Peyer's patch (tissue), 4 donors: ENCODE data around the gene AJM1. TPM values are rescaled to one million over a fixed set of nuclear protein-coding genes. Genes with fewer than 3 reads are reported as not detected.
A peak's percentile ranks its signal among the peaks of the same experiment; 100 is the strongest.
"Not testable (repeated sequence)": the region's sequence is repeated elsewhere in the genome, so short reads cannot be mapped to it uniquely, and the experiment has no call there.

Source experiments
- DNase-seq, 3 donors: peaks; one replicate each; pipeline ENCODE4 v3.0.0-alpha.2; 2017 to 2019
- H3K27ac ChIP-seq, 4 donors: fragments of 200-600 bp; sonication (generic); one replicate each; pipeline ENCODE4 v1.5.1; 2016 to 2019
- H3K27me3 ChIP-seq, 2 donors: fragments of 200-600 bp; sonication (generic); one replicate each; pipeline ENCODE4 v1.5.1; 2019
- H3K36me3 ChIP-seq, 3 donors: fragments of 200-600 bp; sonication (generic); one replicate each; pipeline ENCODE4 v1.5.1; 2016 to 2019
- H3K4me1 ChIP-seq, 4 donors: fragments of 200-600 bp; sonication (generic); one replicate each; pipeline ENCODE4 v1.5.1; 2016 to 2019
- H3K4me3 ChIP-seq, 4 donors: fragments of 200-600 bp; sonication (generic); 1 replicate in 3 of 4; 2 replicates in 1 of 4; pipeline ENCODE4 v1.5.1; 2016 to 2019; ENCODE audit warnings: mild to moderate bottlenecking in 1 of 4
- H3K9me3 ChIP-seq, 4 donors: fragments of 200-600 bp; sonication (generic); one replicate each; pipeline ENCODE4 v1.5.1; 2016 to 2019; ENCODE audit warnings: mild to moderate bottlenecking in 1 of 4
- POLR2A ChIP-seq, 2 donors: fragments of 450-650 bp; IDR thresholded peaks; one replicate each; pipeline ENCODE4 v1.5.1; 2017; ENCODE audit warnings: antibody characterized with exemption in 2 of 2, mild to moderate bottlenecking in 2 of 2, moderate library complexity in 2 of 2
- total RNA-seq, 4 donors: library from RNA; depleted of rRNA; stranded (reverse); fragments of >200 nt; gene quantifications; one replicate each; pipeline ENCODE4 v1.1.0, GENCODE V29; 2016
- TF ChIP-seq, protein P1 (sequence below), 6 experiments: fragments of 450-650 bp in 4 of 6; fragments of 200-600 bp in 2 of 6; sonication (generic) in 1 of 6; IDR thresholded peaks; one replicate each; pipeline ENCODE4 v1.5.1; 2017 to 2019; ENCODE audit warnings: antibody characterized with exemption in 6 of 6, mild to moderate bottlenecking in 3 of 6, moderate library complexity in 1 of 6

Gene AJM1
- total RNA-seq, 4 donors from 2014 or later: 4.1 to 17.4 (median 9.2) TPM

DNA sequence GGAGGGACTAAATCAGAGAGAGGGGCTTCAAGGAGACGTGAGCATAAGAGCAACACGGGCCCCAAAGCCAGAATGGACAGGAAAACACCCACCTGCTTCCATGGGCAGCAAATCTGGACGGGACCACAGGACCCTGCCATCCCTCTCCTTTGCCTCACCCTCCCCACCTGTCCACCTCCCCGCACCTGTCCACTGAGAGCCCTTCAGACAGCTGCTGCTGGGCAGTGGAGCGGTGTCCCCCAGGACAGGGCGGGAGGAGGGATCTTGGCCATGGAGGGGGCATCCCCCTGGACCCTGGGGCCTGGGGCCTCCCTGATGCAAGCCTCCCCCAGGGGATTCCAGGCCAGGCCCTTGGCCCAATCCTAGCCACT, 43.6 kb upstream of the AJM1 start:
- Histone ChIP-seq H3K4me3 (peak overlapping the region in 2 of 4 donors; percentile 45 to 51), H3K4me1 (peaks cover 0 to 57% (median 15%) of the 10 kb centered on the region in 4 donors), H3K27me3 (peaks cover 0 to 7% of the 10 kb centered on the region in 2 donors), H3K9me3 (no peaks in the 10 kb centered on the region), H3K36me3 (no peaks in the 10 kb centered on the region), H3K27ac (peak overlapping the region in 2 of 4 donors; percentile 77 to 80)
- TF ChIP-seq, protein P1, sequence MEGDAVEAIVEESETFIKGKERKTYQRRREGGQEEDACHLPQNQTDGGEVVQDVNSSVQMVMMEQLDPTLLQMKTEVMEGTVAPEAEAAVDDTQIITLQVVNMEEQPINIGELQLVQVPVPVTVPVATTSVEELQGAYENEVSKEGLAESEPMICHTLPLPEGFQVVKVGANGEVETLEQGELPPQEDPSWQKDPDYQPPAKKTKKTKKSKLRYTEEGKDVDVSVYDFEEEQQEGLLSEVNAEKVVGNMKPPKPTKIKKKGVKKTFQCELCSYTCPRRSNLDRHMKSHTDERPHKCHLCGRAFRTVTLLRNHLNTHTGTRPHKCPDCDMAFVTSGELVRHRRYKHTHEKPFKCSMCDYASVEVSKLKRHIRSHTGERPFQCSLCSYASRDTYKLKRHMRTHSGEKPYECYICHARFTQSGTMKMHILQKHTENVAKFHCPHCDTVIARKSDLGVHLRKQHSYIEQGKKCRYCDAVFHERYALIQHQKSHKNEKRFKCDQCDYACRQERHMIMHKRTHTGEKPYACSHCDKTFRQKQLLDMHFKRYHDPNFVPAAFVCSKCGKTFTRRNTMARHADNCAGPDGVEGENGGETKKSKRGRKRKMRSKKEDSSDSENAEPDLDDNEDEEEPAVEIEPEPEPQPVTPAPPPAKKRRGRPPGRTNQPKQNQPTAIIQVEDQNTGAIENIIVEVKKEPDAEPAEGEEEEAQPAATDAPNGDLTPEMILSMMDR (IDR thresholded peaks at IDR 0.05): no peak
- no peak for TF ChIP-seq POLR2A (IDR thresholded peaks at IDR 0.05)
- DNase-seq: no peak

GRCh38 chr9:136799079-136799853, 43.0 kb upstream of the AJM1 start:
- no peak for TF ChIP-seq POLR2A (IDR thresholded peaks at IDR 0.05)
- TF ChIP-seq, protein P1 (IDR thresholded peaks at IDR 0.05): no peak
- DNase-seq: peak in 2 of 3 donors; percentile 68 to 80
- H3K4me3 ChIP-seq: peak overlapping the region; percentile 24 to 52 (median 48)
- H3K36me3 ChIP-seq: no peaks in the 10 kb centered on the region
- H3K4me1 ChIP-seq: peaks cover 0 to 51% (median 15%) of the 10 kb centered on the region in 4 donors
- H3K27ac ChIP-seq: peak overlapping the region in 3 of 4 donors; percentile 68 to 80 (median 77)
- no peaks in the 10 kb centered on the region for H3K9me3 ChIP-seq
- peaks cover 0 to 7% of the 10 kb centered on the region in 2 donors for H3K27me3 ChIP-seq

GRCh38 chr9:136799854-136800657, 42.2 kb upstream of the AJM1 start:
- Histone ChIP-seq H3K27ac (peak overlapping the region; percentile 52 to 80 (median 72)), H3K4me1 (peaks cover 0 to 44% (median 15%) of the 10 kb centered on the region in 4 donors), H3K9me3 (no peaks in the 10 kb centered on the region), H3K27me3 (peaks cover 0 to 7% of the 10 kb centered on the region in 2 donors), H3K36me3 (no peaks in the 10 kb centered on the region), H3K4me3 (peak overlapping the region; percentile 24 to 52 (median 48))
- peak; percentile 24 to 34 for TF ChIP-seq POLR2A (IDR thresholded peaks at IDR 0.05)
- TF ChIP-seq, protein P1 (IDR thresholded peaks at IDR 0.05): peak in 1 of 6 experiments; percentile 10
- DNase-seq: peak; percentile 97

- H3K36me3 ChIP-seq: no peaks in the 10 kb centered on the region
- H3K9me3 ChIP-seq: no peaks in the 10 kb centered on the region
- no peak for DNase-seq
- H3K4me1 ChIP-seq: peaks cover 0 to 46% (median 21%) of the 10 kb centered on the region in 4 donors
- no peak overlapping the region for H3K4me3 ChIP-seq
- H3K27me3 ChIP-seq: peaks cover 0 to 7% of the 10 kb centered on the region in 2 donors
- no peak overlapping the region for H3K27ac ChIP-seq
- TF ChIP-seq, protein P1 (IDR thresholded peaks at IDR 0.05): no peak
- TF ChIP-seq POLR2A (IDR thresholded peaks at IDR 0.05): no peak
Measured at GRCh38 chr9:136802321-136802720, 40.0 kb upstream of the AJM1 start.

DNA sequence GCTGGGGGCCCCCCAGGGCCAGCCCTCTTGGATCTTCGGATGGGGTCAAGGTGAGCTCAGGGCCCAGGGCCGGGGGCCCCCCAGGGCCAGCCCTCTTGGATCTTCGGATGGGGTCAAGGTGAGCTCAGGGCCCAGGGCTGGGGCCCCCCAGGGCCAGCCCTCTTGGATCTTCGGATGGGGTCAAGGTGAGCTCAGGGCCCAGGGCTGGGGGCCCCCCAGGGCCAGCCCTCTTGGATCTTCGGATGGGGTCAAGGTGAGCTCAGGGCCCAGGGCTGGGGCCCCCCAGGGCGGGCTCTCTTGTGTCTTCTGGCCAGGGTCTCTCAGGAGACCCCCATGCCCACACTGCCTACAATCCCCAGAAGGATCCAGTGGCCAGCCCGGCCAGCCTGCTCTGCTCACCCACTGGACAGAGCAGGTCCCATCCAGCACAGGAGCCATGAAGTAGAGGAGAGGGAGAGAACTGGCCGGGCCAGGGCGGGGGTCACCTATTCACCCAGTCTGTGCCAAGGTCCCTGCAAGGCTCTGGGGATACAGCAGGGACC, 39.2 kb upstream of the AJM1 start:
- H3K27ac ChIP-seq, H3K9me3 ChIP-seq, H3K27me3 ChIP-seq, DNase-seq, H3K4me3 ChIP-seq, H3K36me3 ChIP-seq: not testable (repeated sequence)
- peaks cover 0 to 46% (median 22%) of the 10 kb centered on the region in 4 donors for H3K4me1 ChIP-seq
